Measurements from ENCODE around the gene PITPNC1. TPM values are rescaled to one million over a fixed set of nuclear protein-coding genes. Genes with fewer than 3 reads are reported as not detected.
"Not testable (repeated sequence)": the region's sequence is repeated elsewhere in the genome, so short reads cannot be mapped to it uniquely, and the experiment has no call there.

PITPNC1 gene
- total RNA-seq, 1 experiment from 2014 or later = 6.3 TPM

GRCh38 chr17:67514998-67515397, 137.9 kb downstream of the PITPNC1 start:
- no peak for DNase-seq (ENCODE audit: low read depth)
- in situ Hi-C loops (cut with HindIII; ENCODE audit: low pct_unique_long_range_greater_than_20kb, low sequenced_read_pairs) = no loop called here

- DNase-seq (ENCODE audit: low read depth) = no peak
- in situ Hi-C loops (cut with HindIII; ENCODE audit: low pct_unique_long_range_greater_than_20kb, low sequenced_read_pairs) = no loop called here
Observed at GRCh38 chr17:67515490-67516083, 138.5 kb downstream of the PITPNC1 start.

GRCh38 chr17:67516571-67516970, 139.5 kb downstream of the PITPNC1 start:
- in situ Hi-C loops (cut with HindIII; ENCODE audit: low pct_unique_long_range_greater_than_20kb, low sequenced_read_pairs); DNase-seq (ENCODE audit: low read depth): not testable (repeated sequence)

- no peak for DNase-seq (ENCODE audit: low read depth)
- in situ Hi-C loops (cut with HindIII; ENCODE audit: low pct_unique_long_range_greater_than_20kb, low sequenced_read_pairs) = no loop called here
Observed at GRCh38 chr17:67517325-67517724, 140.2 kb downstream of the PITPNC1 start.

GRCh38 chr17:67518876-67519275, 141.8 kb downstream of the PITPNC1 start:
- DNase-seq (ENCODE audit: low read depth) = no peak
- in situ Hi-C loops (cut with HindIII; ENCODE audit: low pct_unique_long_range_greater_than_20kb, low sequenced_read_pairs) = no loop called here

- no peak for DNase-seq (ENCODE audit: low read depth)
- in situ Hi-C loops (cut with HindIII; ENCODE audit: low pct_unique_long_range_greater_than_20kb, low sequenced_read_pairs) = no loop called here
Observed at GRCh38 chr17:67519801-67520251, 142.7 kb downstream of the PITPNC1 start.

GRCh38 chr17:67520252-67520906, 143.3 kb downstream of the PITPNC1 start:
- no peak for DNase-seq (ENCODE audit: low read depth)
- in situ Hi-C loops (cut with HindIII; ENCODE audit: low pct_unique_long_range_greater_than_20kb, low sequenced_read_pairs) = no loop called here

GRCh38 chr17:67520916-67521774, 144.1 kb downstream of the PITPNC1 start:
- in situ Hi-C loops (cut with HindIII; ENCODE audit: low pct_unique_long_range_greater_than_20kb, low sequenced_read_pairs) = no loop called here
- no peak for DNase-seq (ENCODE audit: low read depth)

- DNase-seq (ENCODE audit: low read depth) = no peak
- in situ Hi-C loops (cut with HindIII; ENCODE audit: low pct_unique_long_range_greater_than_20kb, low sequenced_read_pairs) = no loop called here
Observed at GRCh38 chr17:67521775-67522069, 144.6 kb downstream of the PITPNC1 start.

GRCh38 chr17:67523101-67523500, 146.0 kb downstream of the PITPNC1 start:
- DNase-seq (ENCODE audit: low read depth) = no peak

GRCh38 chr17:67525239-67526135, 148.4 kb downstream of the PITPNC1 start:
- DNase-seq (ENCODE audit: low read depth) = no peak
- in situ Hi-C loops (cut with HindIII; ENCODE audit: low pct_unique_long_range_greater_than_20kb, low sequenced_read_pairs) = no loop called here

More at GRCh38 chr17:67523101-67523500, 146.0 kb downstream of the PITPNC1 start:
- in situ Hi-C loops (cut with HindIII; ENCODE audit: low pct_unique_long_range_greater_than_20kb, low sequenced_read_pairs) = no loop called here

- in situ Hi-C loops (cut with HindIII; ENCODE audit: low pct_unique_long_range_greater_than_20kb, low sequenced_read_pairs) = no loop called here
- DNase-seq (ENCODE audit: low read depth) = no peak
Observed at GRCh38 chr17:67526700-67527099, 149.6 kb downstream of the PITPNC1 start.

GRCh38 chr17:67528751-67529436, 151.8 kb downstream of the PITPNC1 start:
- in situ Hi-C loops (cut with HindIII; ENCODE audit: low pct_unique_long_range_greater_than_20kb, low sequenced_read_pairs) = no loop called here
- peak; percentile 89 for DNase-seq (ENCODE audit: low read depth)

- in situ Hi-C loops (cut with HindIII; ENCODE audit: low pct_unique_long_range_greater_than_20kb, low sequenced_read_pairs) = no loop called here
- no peak for DNase-seq (ENCODE audit: low read depth)
Observed at GRCh38 chr17:67531291-67531690, 154.2 kb downstream of the PITPNC1 start.

GRCh38 chr17:67532326-67532871, 155.3 kb downstream of the PITPNC1 start:
- in situ Hi-C loops (cut with HindIII; ENCODE audit: low pct_unique_long_range_greater_than_20kb, low sequenced_read_pairs) = no loop called here
- DNase-seq (ENCODE audit: low read depth) = no peak

- in situ Hi-C loops (cut with HindIII; ENCODE audit: low pct_unique_long_range_greater_than_20kb, low sequenced_read_pairs) = no loop called here
- peak; percentile 35 for DNase-seq (ENCODE audit: low read depth)
Observed at GRCh38 chr17:67534941-67535340, 157.9 kb downstream of the PITPNC1 start.

GRCh38 chr17:67542219-67543114, 165.4 kb downstream of the PITPNC1 start:
- no peak for DNase-seq (ENCODE audit: low read depth)
- in situ Hi-C loops (cut with HindIII; ENCODE audit: low pct_unique_long_range_greater_than_20kb, low sequenced_read_pairs) = no loop called here

Measured in Caki2 (cell line).